GM18526 (cell line): ENCODE measurements around the gene COL13A1.

ENCODE experiments used
- POLR2A ChIP-seq: IDR thresholded peaks from 3 replicates; pipeline ENCODE4 v1.6.1; 2011; ENCODE audit not compliant: insufficient read length; ENCODE audit errors: extremely low read depth

COL13A1 gene

GRCh38 chr10:69892406-69892805 is 90.7 kb downstream of the COL13A1 start:
- TF ChIP-seq POLR2A, result no peak

DNA sequence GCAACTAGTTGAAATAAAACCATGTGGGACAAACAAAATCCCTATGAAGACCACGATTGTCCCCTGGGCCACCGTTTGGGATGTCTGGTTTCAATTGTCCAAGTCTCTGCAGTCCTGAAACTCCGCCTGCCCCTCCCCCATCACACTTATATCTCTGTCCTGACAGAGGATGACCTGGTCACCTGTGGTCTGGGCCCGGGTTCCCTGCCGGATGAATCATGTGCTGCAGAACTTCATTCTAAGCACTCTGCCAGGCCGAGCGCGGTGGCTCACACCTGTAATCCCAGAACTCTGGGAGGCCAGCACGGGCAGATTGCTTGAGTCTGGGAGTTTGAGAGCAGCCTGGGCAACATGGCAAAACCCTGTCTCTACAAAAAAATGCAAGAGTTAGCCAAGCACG is 91.1 kb downstream of the COL13A1 start:
- no peak for TF ChIP-seq POLR2A

- TF ChIP-seq POLR2A, result no peak
These were observed 91.7 kb downstream of the COL13A1 start for GRCh38 chr10:69893271-69893900.

DNA sequence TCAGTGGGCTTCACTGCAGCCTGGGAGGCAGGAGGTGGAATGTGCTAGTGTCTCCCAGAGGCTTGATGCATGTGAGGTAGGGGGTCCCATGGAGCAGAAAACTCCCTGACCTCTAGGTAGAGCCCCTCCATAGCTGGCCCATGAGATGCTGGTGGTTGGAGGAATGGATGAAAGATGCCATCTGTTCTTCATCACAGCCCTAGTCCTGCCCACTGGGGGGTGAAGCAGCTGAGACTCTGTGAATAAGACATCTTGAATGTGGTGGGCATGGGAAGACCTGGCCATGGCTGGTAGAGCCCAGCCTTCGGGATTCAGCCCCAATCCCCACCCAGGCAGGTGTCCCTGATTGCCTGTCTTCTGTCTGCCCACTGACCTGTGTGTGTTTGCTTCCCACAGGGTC is 92.5 kb downstream of the COL13A1 start:
- no peak for TF ChIP-seq POLR2A

DNA sequence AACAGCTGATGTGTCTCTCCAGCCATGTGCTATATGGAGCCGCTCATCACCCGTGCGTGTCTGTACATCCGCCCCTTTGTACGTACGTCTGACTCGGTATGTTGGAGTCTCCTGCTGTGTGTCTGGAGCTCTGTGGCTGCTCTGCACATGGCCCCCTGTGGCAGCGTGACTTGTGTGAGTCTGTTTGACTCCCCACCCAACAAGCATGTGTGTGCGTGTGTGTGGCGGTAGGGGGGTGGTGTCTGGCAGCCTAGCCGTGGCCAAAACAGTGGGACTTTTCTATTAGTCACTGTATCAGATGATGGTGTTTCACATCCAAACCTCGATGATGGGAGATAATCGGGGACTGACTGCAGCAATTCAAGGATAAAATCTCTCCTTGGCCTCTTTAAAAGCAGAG is 94.1 kb downstream of the COL13A1 start:
- no peak for TF ChIP-seq POLR2A

DNA sequence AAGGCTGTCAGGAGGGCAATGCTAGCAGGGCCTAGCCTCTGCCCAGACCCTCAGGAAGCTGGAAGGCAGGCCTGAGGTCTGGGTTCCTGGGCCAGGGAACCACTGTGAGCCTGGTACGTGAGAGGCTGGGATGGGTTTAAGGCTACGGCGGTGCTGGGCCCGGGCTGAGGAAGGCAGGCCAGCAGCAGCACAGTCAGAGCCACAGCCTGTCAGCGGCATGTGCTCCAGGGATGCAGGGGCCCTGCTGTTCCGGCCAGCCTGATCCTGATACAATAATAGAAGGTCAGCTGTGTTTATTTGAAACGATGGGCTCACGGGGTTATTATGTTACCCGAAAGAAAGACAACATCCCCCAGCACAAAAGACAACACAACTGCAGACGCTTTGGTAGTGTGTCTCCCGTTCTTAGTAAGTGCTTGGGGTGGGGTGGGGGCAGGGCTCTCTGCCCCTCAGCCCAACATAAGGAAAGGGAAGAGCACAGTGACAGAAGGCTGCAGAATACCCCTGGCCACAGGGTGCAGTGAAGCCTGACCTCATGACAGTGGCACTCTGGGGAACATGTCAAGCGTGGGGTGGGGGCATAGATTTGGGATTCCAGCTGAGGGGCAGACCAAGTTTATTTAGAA is 95.0 kb downstream of the COL13A1 start:
- no peak for TF ChIP-seq POLR2A

DNA sequence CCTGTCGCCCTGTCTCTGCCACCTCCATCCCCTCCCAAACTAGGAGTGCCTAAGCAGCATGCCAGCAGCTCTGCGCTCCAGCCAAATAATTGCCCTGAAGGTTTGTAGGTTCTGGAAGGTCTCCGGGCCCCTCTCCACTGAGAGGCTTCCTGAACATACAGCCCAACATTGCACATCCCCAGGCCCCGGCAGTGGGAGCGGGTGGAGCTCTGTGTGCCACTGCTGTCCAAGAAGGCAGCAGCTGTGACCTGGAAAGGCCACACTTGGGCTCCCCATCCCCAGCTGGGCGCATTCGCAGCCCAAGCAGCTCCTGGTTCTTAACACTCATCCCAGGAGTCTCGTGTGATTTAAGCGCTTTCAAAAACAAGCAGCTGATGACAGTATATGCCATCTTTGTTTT is 95.7 kb downstream of the COL13A1 start:
- TF ChIP-seq POLR2A, result no peak

DNA sequence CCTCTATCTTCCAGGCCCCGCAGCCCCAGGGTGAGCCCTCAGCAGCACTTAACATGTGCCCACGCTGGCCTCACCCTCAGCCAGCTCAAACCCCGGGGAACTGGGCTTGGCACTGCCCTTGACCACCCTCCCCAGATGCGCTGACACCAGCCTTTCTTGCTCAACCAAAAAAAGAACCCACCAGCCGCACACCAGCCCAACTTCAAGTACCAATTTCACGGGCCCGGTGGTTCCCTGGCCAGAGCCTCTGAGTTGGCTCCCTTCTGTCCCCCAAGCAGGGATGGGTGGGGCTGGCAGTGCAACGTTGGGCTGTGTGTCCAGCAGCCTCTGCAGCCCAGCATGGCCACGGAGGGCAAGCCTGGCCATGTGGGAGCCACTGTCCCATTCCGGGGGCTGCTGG is 96.3 kb downstream of the COL13A1 start:
- no peak for TF ChIP-seq POLR2A

GRCh38 chr10:69898524-69898923 is 96.8 kb downstream of the COL13A1 start:
- no peak for TF ChIP-seq POLR2A

DNA sequence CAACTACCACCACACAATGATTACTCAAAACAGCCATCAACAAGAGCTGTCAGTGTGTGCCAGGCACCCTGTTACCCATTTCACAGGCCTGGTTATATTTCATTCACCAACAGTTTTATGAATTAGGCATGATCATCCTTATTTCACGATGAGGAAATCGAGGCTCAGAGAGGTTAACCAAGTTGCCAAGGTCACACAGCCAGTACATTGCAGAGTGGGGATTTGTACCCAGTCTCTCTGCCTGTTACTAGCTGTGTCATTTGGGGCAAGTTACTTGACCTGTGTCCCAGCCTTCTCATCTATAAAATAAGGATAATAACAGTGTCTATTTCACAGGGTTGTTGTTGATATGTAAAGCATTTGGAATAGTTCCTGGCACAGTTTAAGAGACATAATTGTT is 97.2 kb downstream of the COL13A1 start:
- no peak for TF ChIP-seq POLR2A

DNA sequence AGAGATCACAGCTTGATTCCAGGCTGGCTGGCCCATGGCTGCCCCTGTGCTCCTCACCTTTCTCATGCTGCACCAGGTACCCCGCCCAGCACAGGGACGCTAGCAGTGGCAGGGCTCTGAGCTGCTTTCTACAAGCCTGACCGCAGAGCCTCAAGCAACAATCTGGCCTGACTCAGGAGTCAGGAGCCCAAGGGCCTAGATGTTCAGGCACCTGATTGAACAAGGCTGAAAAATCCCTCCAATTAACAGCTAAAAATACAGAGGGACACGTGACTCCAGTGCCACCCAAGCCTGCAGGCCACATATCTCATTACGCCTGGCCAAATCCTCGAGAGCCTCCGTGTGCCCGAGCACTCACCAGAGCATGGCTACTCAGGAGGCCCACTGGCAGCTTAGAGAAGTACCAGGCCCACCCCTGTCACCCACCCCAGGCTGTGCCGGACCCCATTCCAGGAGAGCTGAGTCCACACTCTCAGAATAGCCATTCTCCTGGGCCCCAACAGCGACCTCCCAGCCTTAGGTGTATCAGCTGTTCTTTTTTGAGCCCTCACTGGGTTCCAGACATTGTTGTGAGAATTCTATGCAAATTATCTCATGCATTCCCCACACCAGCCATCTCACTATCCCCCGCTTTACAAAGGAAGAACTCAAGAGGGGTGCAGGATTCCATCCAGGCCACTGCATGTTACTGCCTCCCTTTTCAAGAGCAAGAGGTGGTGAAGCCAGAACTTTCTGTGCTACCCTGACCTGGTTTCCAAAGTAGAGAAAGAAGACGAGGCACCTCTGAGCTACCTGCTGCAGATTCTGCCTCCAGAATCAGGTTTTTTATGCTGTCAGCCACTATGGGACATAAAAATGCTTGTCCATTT is 98.3 kb downstream of the COL13A1 start:
- TF ChIP-seq POLR2A, result no peak

- no peak for TF ChIP-seq POLR2A
These were observed 99.3 kb downstream of the COL13A1 start for GRCh38 chr10:69901022-69901421.

DNA sequence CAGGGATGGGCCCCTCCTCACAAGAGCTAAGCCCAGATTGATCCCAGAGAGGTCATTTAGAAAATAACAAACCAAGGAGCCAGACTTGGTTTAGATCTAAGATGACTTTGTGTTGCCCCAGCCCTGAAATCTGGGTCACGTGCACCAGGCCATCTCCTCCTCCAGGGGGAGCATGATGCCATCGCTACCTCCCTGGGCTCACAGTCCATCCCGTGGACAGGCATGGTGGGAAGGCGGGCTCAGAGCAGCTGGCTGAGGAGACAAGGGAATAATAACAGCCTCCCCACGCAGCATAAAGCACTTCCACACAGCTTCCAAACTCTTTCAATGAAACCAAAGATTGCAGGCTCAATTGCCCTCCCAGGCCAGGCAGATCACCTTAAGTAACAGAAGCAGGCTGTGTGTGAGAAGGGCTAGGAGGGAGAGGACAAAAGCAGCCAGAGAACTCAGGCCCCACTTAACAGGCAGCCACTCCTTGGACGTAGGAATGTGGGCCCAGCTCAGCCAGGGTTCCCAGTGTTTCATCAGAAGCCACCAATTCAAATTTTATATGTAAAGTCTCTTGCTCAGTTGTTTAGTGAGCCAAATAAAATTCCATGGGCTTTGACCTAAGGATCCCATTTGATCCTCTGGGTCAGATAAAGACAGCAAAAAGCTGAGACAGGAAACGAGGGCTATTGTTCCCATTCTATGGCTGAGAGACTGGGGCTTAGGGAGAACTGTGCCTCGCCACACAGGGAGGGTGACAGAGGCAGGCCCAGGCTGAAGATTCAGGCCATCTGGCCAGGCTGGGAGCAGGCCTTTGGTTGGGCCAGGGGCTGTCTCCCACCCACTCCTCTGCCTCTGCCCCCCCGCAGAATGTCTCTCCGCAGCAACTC is 100.2 kb downstream of the COL13A1 start:
- no peak for TF ChIP-seq POLR2A

GRCh38 chr10:69902835-69903535 is 101.3 kb downstream of the COL13A1 start:
- no peak for TF ChIP-seq POLR2A

- TF ChIP-seq POLR2A, result no peak
These were observed 102.8 kb downstream of the COL13A1 start for GRCh38 chr10:69904533-69904932.

GRCh38 chr10:69906425-69906824 is 104.7 kb downstream of the COL13A1 start:
- TF ChIP-seq POLR2A, result no peak
